ENCODE measurements around the gene RASGRF2. TPM values are rescaled to one million over a fixed set of nuclear protein-coding genes. Genes with fewer than 3 reads are reported as not detected.

The RASGRF2 gene
- total and polyA plus RNA-seq, 2 of the 13 experiments (the other 11 are each of a cell fraction or from before 2014, with no cell fraction given): 23.6 to 29.0 TPM

- Histone ChIP-seq H3K4me3 (replicated peaks in 1 of 3; ENCODE audit: insufficient read depth in 1 of 3, low read depth in 2 of 3, low read length in 3 of 3) (peak overlapping the region; percentile 18 to 84 (median 49); a peak in 5 of 6 replicates), H4K20me1 (ENCODE audit: insufficient read depth, low read length) (peaks cover 5% of the 10 kb centered on the region; the same call in 1 of the 2 replicates), H3K4me2 (ENCODE audit: low read depth, low read length) (peak overlapping the region; percentile 81), H3K4me1 (ENCODE audit: insufficient read depth, low read length) (peaks cover 69% of the 10 kb centered on the region), H3K27ac (ENCODE audit: extremely low read length, insufficient read depth, low read length) (peak overlapping the region; percentile 59), H3K79me2 (ENCODE audit: insufficient read depth, low read length) (peaks cover 88% of the 10 kb centered on the region), H3K27me3 (ENCODE audit: control insufficient read depth in 1 of 2, insufficient read depth in 2 of 2, low read length in 2 of 2) (peaks cover 0 to 3% of the 10 kb centered on the region in 2 experiments; a peak in 1 of 5 replicates), H3K9me3 (ENCODE audit: low read length) (no peaks in the 10 kb centered on the region), H2AFZ (ENCODE audit: low read length) (no peak overlapping the region), H3K36me3 (replicated peaks in 1 of 2; ENCODE audit: control insufficient read depth in 1 of 2, insufficient read depth in 2 of 2, low read length in 2 of 2) (no peaks in the 10 kb centered on the region), H3K9ac (ENCODE audit: insufficient read depth, low read depth, low read length) (peak overlapping the region; percentile 46)
- BruUV-seq (replicated peaks): no TSS peak
- WGBS (ENCODE audit: low lambda C conversion rate): 29% methylated on average over 5 of the region's 5 CpGs
- intact Hi-C loops (cut with micrococcal nuclease; ENCODE audit: unreplicated experiment): loop anchor here (5.0 kb wide), 1 partner anchor 62 kb away; no protein-coding TSS in a partner anchor
- ATAC-seq (no peak), FAIRE-seq (no peak), DNase-seq (ENCODE audit: low spot score) (no peak)
- ChIA-PET CTCF (ENCODE audit: low intra/inter-chr PET ratio, low total read pairs) (no interaction called here), POLR2A (no interaction called here)
- in situ Hi-C loops (cut with HindIII; ENCODE audit: extremely low pct_ligation_motif_present, low pct_unique_long_range_greater_than_20kb): no loop called here
- TF ChIP-seq ZBTB33 (CRISPR knock-in tag; IDR thresholded peaks at IDR 0.05): no peak
- no peak for TF ChIP-seq MEIS1 (CRISPR knock-in tag; IDR thresholded peaks at IDR 0.05; ENCODE audit: borderline replicate concordance)
- TF ChIP-seq ZNF558 (CRISPR knock-in tag; IDR thresholded peaks at IDR 0.05; ENCODE audit: borderline replicate concordance): no peak
- no peak for TF ChIP-seq ZFAT (CRISPR knock-in tag; conservative IDR thresholded peaks at IDR 0.05)
- no peak for TF ChIP-seq SRF (IDR thresholded peaks at IDR 0.05; ENCODE audit: low read depth, low read length)
- no peak for TF ChIP-seq ZNF569 (CRISPR knock-in tag; IDR thresholded peaks at IDR 0.05; ENCODE audit: borderline replicate concordance)
- TF ChIP-seq ZNF354B (CRISPR knock-in tag; IDR thresholded peaks at IDR 0.05): no peak
- no peak for TF ChIP-seq ZUFSP (CRISPR knock-in tag; IDR thresholded peaks at IDR 0.05; ENCODE audit: borderline replicate concordance)
- TF ChIP-seq DMAP1 (CRISPR knock-in tag; IDR thresholded peaks at IDR 0.05): no peak
- no peak for TF ChIP-seq ZNF142 (CRISPR knock-in tag; IDR thresholded peaks at IDR 0.05)
- 0 out of 2 replicates have a peak, but pooled peaks have one; percentile 20 for TF ChIP-seq ZNF292 (CRISPR knock-in tag; IDR thresholded peaks at IDR 0.05; ENCODE audit: borderline replicate concordance, low read depth)
Observed at GRCh38 chr5:80964919-80965318, 4.8 kb downstream of the RASGRF2 start.

Measured in HepG2 (cell line).